Nucleus accumbens (tissue), 56 donors: ENCODE measurements around the gene MYLK.

ENCODE experiments used
- DNase-seq, 56 donors: peaks; one replicate each; lab custom pipeline; 2025; lab: John Stamatoyannopoulos, UW

The MYLK gene

DNA sequence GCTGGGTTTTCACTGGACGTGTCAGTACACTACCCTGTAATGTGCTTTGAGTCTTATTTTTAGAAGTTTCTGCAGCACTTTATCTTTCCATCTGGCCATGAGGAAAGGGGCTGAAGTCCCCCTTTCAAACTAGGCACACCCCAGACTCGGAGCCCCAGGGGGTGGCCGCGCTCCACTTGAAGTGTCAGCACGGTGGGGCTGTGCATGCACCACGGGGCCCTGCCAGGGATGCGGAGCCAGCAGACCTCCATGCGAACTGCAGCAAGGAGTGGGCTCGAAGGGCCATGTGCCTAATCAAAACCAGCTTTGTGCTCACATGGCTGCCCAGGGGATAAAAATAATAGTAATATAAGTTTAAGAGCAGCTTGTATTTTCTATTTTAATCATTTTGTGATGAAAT lies 198.4 kb downstream of the MYLK start:
- DNase-seq: no peak

DNA sequence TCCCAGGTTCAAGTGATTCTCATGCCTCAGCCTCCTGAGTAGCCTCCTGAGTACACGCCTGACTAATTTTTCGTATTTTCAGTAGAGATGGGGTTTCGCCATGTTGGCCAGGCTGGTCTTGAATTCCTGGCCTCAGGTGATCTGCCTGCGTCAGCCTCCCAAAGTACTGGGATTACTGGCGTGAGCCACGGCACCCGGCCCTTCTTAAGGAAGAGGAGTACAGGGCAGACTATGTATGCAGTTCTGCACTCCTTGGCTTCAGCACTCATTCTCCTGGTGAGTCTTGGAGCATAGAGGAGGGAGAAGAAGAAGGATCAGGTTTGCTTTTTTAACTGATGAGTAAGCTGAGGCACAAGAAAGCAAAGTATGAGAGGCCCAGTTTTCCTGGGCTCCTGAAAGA lies 199.5 kb downstream of the MYLK start:
- DNase-seq: no peak

DNA sequence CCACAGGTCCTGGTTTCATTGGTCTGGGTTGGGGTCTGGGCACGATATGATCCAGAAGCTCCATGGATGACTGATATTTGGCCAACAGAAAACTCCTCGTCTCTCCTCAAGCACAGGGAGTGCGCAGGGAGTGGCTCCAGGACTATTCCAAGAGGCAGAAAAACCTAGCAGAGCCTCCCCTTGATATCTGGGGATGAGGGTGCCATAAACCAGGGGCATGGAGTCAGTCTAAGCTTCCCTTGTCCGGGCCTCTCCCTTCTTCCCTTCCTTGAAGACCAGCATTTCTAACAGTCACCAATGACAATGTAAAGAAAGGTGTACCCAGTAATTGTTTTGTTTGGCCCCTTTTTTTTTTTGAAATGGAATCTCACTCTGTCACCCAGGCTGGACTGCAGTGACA lies 199.9 kb downstream of the MYLK start:
- no peak for DNase-seq

DNA sequence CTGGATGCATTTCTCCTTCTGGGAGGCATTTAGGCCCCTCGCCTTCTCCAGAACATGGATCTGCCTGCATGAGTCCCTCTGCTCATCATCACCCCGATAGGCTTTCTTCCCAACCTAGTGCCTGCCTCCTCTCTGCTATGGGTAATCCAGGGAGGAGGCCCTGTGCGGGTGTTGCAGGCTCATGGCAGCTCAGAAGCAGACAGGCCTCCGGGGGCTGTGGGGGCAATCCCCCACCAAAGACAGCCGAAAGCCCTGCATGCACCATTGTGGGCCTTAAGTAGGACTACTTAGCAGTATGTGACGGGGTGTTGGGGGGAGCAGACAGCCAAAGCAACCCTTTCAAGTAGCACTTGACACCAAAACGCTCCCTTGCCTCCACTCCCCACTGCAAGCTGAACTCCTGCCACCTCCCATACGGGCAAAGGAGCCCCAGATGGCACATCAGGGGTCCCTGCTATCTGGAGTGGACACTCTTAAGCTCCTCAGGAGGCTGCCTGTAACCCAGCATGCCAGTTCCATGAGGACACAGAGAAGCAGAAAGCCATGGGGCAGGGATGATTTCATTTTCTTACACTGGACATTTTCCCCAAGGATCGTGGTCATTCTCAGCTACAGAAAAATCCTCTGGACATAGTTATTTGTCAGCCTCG lies 200.5 kb downstream of the MYLK start:
- DNase-seq: no peak

DNA sequence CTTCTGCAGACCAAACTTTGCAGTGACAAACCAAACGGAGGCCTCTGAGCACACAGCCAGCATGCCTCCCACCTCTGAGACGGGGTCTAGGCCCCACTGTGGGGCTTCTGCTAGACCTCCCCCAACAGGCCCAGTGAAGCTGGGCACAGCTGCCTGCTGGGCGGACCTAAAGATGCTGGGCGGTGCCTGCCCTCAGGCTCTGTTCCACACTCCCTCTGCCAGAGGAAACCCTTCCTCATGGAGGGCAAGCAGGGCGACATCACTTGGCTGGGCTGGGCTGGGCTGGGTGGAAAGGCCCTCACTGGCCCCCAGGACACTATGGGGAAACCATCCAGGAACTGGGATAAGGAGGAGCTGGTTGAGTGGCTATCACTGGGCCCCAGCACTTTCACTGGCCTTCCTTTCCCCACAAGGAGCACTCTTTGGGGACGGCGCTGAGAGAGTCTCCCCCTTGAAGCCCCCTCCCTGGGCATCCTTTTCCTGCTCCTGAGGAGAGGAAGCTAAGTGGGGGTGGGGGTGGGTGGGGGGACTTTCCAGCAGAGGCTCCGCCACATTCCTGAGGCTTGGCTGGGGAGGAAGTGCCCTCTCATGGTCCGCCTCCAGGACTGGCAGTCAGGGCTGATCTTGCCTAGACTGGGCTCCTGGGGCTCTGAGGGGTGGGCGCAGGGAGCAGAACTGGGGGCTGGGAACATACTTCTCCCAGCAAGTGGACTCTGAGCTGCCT lies 201.2 kb downstream of the MYLK start:
- no peak for DNase-seq

DNA sequence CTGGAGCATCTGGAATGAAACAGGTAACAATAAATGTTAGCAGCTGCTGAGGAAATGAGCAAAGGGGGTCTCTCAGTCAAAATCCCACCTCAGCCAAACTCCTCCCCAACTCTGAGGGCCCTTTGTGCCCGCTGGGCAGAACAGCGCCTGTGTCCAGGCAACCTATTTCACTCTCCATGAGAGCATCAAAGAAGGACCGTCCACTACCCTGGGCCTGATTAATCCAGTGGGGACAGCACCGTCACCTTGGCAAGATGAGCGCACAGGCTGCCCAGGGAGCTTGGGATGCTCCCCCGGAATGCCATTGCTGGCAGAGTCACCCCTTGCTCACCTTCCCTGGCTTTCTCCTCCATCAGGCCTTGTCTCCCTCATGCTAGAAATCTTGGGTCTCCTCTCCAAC lies 201.8 kb downstream of the MYLK start:
- no peak for DNase-seq

DNA sequence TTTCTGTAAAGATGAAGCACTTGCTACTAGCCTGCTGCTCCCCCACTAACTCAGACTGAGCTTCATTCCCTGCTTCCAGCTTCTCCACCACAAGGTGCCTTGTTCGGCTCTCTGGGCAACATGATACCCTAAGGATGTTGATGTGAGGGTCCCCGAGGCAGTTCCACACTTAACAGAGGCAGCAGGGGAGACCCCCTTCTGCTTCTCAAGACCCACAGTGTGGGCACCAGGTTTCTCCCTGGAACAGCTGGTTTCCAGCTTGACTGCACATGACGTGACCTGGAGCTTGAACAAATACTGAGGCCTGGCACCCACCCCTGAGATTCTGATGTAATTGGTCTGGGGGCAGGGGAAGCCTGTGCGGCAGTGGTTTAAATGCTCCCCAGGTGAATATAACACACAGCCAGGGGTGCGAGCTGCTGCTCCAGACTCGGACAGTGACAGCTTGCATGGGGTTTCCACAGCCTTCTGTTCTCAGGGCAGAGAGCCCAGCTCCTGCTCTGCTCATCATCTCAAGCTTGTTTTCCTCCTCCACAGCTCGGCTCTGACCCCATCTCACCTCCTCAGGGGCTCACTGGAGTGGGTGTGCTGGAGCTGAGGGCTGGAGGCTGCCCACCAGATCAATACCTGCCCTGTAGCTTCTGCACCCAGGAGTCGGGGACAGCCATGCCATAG lies 204.3 kb downstream of the MYLK start:
- DNase-seq: no peak

DNA sequence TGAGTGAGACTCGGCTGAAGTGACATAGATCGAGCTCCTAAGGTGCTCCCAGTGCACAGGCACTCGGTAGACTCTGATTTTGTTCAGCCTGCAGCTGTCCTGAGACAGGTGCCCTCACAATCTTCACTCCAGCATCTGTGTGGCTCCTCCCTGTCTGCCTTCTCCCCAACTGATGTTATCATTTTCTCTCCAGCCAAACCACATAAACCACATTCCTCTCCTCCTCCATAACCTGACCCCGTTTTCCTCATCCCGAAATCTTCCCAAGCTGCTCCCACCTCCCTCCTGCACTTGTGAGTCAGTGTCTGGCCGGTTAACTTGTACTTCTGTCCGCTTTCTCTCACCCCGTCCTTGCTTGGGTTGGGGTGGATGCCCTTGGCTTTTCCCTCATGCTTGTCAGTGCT lies 206.0 kb downstream of the MYLK start:
- DNase-seq: no peak

DNA sequence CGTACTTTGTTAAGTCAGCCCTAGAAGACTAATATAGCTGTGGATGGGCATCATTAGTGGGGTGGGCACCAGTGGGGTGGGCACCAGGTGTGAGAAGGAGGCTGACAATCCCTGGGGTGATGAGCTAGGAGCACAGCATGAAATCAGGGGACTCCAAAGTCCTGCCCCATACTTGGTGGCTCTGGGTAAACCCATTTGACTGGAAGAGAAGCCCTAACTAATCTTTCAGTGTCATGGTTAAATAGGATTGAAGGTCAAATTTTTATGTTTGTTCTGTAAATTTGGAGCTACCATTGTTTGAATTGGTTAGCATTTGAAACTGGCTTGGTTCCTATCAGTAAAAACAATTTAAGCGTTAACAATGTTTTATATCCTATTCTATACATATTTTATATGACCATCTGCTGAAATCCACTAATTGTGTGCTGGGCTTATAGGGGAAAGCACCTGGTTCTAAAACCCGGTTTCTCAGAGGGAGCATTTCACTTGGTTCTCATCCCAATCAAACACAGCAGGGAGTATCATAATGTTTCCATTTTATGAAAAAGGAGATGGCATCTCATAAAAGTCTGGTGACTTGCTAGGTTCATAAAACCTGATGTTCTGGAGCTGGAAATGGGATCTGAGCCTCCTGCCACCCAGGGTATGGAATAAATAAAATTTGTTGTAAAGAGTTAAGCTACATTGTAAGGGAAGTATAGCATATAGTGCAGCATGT lies 211.5 kb downstream of the MYLK start:
- no peak for DNase-seq

DNA sequence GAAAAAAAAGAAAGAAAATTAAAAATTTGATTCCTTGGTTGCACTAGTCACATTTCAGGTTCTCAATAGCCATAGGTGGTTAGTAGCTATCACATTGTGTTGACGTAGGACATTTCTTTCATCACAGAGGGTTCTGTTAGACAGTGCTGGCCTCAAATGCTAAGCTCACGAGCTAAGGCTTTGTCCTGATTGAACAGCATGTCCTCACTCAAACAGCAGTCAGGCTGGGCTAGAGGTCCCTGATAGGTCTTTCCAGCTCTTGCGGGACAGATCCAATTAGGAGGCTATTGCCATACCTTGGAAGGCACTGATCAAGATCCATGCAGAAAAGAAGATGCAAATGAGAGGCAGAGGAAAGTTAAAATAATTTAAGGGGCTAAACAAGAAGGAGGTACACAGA lies 213.4 kb downstream of the MYLK start:
- DNase-seq: no peak

DNA sequence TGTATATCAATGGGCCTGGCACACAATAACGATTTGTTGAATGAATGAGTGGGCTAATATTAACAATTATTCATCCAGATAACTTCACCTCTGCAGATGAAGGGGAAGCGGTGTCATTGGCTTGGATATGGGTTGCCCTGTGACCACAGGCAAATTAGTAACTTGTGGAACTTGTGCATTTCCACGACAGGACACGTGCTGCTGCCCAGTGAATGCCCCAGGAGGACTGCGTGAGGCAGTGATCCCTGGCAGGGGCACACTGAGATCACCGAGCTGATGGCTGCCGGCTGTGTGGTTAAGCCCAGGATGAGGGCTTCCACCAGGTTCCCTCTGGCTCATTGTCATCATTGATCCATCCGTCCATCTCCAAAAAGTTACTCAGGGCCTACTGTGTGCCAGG lies 215.2 kb downstream of the MYLK start:
- no peak for DNase-seq

DNA sequence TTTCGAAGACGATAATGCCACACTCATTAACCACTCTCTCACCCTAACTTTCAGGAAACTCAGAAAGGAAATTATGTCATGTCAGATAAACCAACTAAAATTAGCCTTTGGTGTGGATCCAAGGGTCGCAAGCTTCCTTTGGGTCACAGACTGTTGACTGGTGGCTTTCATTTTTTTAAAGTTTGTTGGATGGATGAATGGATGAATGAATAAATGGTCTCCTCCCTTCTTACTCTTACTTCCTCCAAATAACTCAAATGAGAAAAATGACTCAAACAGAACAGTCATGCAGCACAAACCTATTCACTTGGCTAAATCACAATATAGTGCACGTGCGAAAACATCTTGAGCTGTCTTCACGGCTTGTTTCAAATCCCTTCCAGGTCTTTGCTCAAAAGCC lies 216.3 kb downstream of the MYLK start:
- no peak for DNase-seq

DNA sequence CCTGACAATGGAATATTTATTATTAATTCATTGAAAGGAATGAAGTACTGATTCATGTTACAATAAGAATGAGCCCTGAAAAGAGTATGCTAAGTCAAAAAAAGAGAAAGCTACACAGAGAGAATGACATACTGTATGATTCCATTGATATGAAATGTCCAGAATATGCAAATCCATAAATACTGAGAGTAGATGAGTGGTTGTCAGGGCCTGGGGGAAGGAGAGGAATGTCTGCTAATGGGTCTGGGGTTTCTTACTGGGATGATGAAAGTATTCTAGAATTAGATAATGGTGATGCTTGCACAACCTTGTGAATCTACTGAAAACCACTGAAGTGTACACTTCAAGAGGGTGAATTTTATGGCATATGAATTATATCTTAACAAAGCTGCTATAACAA lies 219.4 kb downstream of the MYLK start:
- DNase-seq: no peak

DNA sequence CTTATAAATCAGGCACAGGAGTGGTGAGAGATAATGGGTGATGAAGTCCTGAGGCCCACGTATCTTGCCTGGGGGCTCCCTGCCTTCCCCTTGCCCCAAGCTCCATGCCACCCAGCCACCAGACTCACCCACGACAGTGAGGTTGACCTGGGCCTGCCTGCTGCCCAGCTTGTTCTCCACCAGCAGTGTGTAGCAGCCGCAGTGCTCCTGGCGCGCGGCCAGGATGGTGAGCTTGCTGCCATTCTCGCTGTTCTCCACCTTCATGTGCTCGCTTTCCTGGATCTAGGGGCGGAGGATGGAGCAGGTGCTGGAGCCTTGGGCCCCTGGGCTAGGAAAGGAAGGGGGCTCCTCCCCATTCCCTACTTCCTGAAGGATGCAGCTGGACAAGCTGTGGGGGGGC lies 220.2 kb downstream of the MYLK start:
- no peak for DNase-seq

DNA sequence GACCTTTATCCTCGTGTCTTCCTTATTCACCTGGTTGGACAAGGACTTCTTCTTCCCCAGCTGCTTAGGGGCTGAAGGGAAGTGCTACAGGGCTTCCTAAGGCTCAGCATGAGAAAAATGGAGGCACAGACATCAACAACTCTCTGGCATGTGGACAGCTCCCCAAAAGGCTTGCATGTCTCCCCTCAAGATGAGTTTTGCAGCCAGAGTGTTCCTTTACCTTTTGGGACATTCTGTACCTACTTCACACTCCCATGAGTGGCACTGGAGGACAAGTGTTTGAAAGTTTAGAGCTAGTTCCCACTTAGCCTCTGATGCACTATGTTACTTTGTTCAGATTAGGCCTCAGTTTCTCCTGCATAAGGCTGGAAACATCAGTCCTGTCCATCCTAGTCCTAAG lies 222.2 kb downstream of the MYLK start:
- DNase-seq: no peak

DNA sequence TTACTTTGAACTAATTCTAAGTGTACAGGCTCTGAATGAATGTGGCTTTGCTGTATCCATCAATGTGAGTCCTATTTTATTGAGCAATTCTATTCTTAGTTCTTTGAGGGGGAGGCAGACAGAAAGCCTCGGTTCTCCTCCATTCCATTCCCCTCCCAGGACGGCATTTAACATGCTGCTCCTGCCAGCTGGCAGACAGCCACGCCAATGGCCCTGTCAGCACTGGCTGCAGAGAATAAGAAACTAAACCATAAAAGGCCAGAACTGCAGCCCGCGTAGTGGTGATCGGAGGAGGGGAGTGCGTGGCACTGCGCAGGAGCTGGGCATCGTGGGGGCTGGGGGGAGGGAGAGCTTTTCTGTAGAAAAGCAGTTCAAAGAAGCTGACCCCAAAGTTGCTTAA lies 223.2 kb downstream of the MYLK start:
- peak in 52 of 56 donors; percentile 5 to 84 (median 50) for DNase-seq

DNA sequence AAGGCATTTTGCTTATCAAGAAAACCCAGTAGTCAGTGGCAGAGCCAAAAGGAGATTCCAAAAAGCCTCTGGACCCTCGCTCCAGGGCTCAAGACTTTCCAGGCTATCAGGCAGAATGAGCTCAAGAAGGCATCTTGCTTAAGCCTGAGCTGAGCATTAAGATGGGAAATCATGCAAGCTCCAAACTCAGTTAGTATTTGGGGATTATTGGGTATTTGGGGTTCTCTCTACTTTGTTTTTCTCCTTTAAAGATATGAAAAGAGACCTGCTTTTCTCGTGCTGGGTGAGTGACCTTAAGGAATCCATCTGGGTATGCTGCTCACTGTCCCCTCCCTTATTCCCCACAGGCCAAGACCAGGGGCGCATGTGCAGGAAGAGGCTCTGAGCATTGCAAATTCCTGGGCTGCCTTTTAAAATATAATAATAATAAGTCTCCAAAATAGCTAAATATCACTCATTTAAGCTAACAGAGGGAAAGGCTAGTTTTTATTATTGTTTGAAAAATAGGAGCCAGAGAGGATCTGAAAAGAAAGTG lies 223.9 kb downstream of the MYLK start:
- DNase-seq: no peak

DNA sequence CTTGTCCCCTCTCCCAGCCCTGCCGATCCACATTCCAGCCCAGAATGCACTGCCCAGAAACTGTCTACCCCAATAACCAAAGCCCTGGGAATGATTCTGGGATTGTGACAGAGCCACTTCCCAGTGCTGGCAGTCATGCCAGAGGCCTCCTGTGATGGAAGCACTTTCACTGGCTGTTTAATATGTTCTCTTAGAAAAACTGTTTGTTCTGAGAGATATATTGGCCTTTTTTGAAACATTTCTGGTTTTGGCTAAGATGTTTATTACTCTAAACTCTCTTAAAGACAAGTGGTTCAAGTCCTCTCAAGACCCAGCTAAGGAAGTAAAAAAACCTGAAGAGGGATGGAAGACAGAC lies 225.3 kb downstream of the MYLK start:
- DNase-seq: peak in 19 of 56 donors; percentile 9 to 73 (median 29)

DNA sequence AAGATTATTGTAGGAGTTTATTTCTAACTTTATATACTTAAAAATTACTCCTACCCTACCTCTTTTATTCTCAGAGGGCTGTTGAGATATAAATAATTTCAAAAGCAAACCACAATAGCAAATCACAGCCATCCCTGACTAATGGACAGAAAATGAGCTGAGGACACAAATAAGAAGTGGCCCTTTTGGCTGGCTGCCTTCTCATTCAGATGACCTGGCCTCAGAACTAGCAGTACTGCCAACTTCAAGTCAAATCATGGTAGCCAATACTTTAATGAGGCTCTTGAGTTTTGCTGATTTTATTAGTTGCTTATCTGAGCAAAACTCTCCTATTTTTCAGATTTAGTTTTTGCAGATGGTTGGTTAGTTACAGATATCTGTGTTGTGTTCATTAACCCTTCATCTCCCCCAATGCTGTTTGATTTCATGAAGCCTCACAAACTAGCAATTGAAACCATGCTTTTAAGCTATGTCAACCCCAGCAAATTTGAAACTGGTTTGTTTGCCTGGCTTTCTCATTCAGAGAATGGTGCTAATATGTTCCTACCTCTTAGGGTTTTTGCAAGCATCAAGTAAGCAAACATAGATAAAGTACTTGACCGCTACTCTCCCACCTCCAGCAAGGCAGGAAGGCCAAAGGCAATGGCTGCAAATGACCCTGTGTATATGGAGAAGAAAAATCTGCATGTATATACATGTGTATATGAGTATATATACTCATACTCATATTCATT lies 225.8 kb downstream of the MYLK start:
- peak in 24 of 56 donors; percentile 3 to 70 (median 30) for DNase-seq

DNA sequence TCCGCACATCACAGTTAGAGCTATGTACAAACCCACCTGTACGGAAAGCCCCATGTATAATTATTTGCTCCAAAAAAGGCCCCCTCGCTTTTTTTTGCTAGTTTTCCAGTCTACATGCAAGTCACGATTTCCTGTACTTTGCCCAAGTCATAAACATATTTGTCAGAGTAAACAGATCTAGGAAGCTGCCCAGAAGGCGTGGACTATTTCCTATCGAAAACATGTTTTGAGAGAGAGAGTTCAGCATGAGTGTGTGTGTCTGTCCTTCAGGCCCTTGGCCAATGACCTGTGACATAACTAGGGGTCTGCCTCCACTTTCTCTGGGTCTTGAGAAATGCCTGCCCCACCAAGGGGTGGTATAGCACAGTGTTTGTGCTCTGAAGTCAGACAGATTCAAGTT lies 226.6 kb downstream of the MYLK start:
- no peak for DNase-seq
